Smooth muscle cell (in vitro differentiated cells): ENCODE measurements around the gene SNX8. TPM values are rescaled to one million over a fixed set of nuclear protein-coding genes. Genes with fewer than 3 reads are reported as not detected.

Experiments
- DNase-seq: peaks from one replicate; lab custom pipeline; 2025; ENCODE audit not compliant: unreplicated experiment; lab: John Stamatoyannopoulos, UW
- H2AFZ ChIP-seq: fragments of 200-600 bp; sonication (generic); 2 replicates; pipeline ENCODE4 v1.6.0; 2016; ENCODE audit warnings: antibody characterized with exemption, low read depth, mild to moderate bottlenecking
- H3F3A ChIP-seq: fragments of 200-600 bp; sonication (generic); 2 replicates; pipeline ENCODE4 v1.6.0; 2017; ENCODE audit warnings: antibody characterized with exemption, low read depth
- H3K27ac ChIP-seq: fragments of 200-600 bp; sonication (generic); 2 replicates; pipeline ENCODE4 v1.5.1; 2016; ENCODE audit warnings: low read depth, mild to moderate bottlenecking
- H3K27me3 ChIP-seq: fragments of 200-600 bp; sonication (generic); 2 replicates; pipeline ENCODE4 v1.6.1; 2016; ENCODE audit warnings: low read depth, mild to moderate bottlenecking
- H3K36me3 ChIP-seq: fragments of 200-600 bp; sonication (generic); 2 replicates; pipeline ENCODE4 v1.5.1; 2016; ENCODE audit warnings: low read depth
- H3K4me1 ChIP-seq: fragments of 200-600 bp; sonication (generic); 2 replicates; pipeline ENCODE4 v1.5.1; 2016; ENCODE audit warnings: low read depth
- H3K4me2 ChIP-seq: fragments of 200-600 bp; sonication (generic); 2 replicates; pipeline ENCODE4 v1.6.0; 2016; ENCODE audit warnings: mild to moderate bottlenecking
- H3K4me3 ChIP-seq: fragments of 200-600 bp; sonication (generic); 2 replicates; pipeline ENCODE4 v1.5.1; 2016; ENCODE audit warnings: mild to moderate bottlenecking
- H3K79me2 ChIP-seq: fragments of 200-600 bp; sonication (generic); 2 replicates; pipeline ENCODE4 v1.6.0; 2016; ENCODE audit warnings: low read depth, mild to moderate bottlenecking
- H3K9ac ChIP-seq: fragments of 200-600 bp; sonication (generic); 2 replicates; pipeline ENCODE4 v1.6.0; 2016; ENCODE audit warnings: low read depth
- H3K9me3 ChIP-seq: fragments of 200-600 bp; sonication (generic); replicated peaks from 2 replicates; pipeline ENCODE4 v1.5.1; 2016; ENCODE audit warnings: low read depth
- H4K20me1 ChIP-seq: fragments of 200-600 bp; sonication (generic); 2 replicates; pipeline ENCODE4 v1.6.0; 2016; ENCODE audit warnings: low read depth
- WGBS: methylation state at CpG from one replicate; pipeline ENCODE4 v1.1.7; 2016; ENCODE audit warnings: low lambda C conversion rate; 5-methylcytosine and 5-hydroxymethylcytosine counted together
- polyA plus RNA-seq: library from polyadenylated mRNA; unstranded; fragments of >200 nt; fragmentation: Nextera tagmentation; extraction: Ambion mirVana; gene quantifications from 2 replicates; pipeline ENCODE4 v1.2.1, GENCODE V29; 2016
- total RNA-seq: library from RNA; depleted of rRNA; stranded (reverse); fragments of >200 nt; gene quantifications from 2 replicates; pipeline ENCODE4 v1.2.3, GENCODE V29; 2014
- TF ChIP-seq, protein P1 (sequence below): fragments of 200-600 bp; sonication (generic); IDR thresholded peaks from 2 replicates; pipeline ENCODE4 v1.5.1; 2017; ENCODE audit warnings: borderline replicate concordance, mild to moderate bottlenecking, antibody characterized with exemption; ENCODE audit not compliant: insufficient read depth, poor library complexity, severe bottlenecking

Gene SNX8
- total and polyA plus RNA-seq, 2 experiments from 2014 or later: 46.9 to 49.9 TPM

DNA sequence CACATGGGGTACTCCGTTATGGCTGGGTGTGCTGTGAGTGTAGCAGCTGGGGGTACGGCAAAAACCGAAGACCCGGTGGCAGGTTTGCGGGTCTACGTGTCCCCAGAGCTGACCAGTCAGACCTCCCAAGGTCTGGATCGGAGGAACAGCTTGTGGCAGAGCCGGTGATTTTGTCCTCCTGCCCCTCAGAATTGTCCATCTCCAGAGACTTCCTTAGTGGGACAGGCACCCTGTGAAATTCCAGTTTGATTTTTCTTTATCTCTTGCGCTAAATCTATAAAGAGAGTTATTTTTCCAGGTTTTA is 41.4 kb upstream of the SNX8 start:
- 6% methylated on average over 9 of the region's 9 CpGs for WGBS
- Histone ChIP-seq H3K4me2 (peak overlapping the region; percentile 97), H3K27me3 (no peaks in the 10 kb centered on the region), H3K9ac (peak overlapping the region; percentile 98), H3K4me1 (peaks cover 16% of the 10 kb centered on the region), H3K79me2 (peaks cover 65% of the 10 kb centered on the region), H3K36me3 (no peaks in the 10 kb centered on the region), H2AFZ (no peak overlapping the region), H4K20me1 (peaks cover 57% of the 10 kb centered on the region), H3K9me3 (no peaks in the 10 kb centered on the region), H3K27ac (peak overlapping the region; percentile 79), H3K4me3 (peak overlapping the region; percentile 61), H3F3A (peaks cover 4% of the 10 kb centered on the region)
- DNase-seq: no peak
- TF ChIP-seq, protein P1, sequence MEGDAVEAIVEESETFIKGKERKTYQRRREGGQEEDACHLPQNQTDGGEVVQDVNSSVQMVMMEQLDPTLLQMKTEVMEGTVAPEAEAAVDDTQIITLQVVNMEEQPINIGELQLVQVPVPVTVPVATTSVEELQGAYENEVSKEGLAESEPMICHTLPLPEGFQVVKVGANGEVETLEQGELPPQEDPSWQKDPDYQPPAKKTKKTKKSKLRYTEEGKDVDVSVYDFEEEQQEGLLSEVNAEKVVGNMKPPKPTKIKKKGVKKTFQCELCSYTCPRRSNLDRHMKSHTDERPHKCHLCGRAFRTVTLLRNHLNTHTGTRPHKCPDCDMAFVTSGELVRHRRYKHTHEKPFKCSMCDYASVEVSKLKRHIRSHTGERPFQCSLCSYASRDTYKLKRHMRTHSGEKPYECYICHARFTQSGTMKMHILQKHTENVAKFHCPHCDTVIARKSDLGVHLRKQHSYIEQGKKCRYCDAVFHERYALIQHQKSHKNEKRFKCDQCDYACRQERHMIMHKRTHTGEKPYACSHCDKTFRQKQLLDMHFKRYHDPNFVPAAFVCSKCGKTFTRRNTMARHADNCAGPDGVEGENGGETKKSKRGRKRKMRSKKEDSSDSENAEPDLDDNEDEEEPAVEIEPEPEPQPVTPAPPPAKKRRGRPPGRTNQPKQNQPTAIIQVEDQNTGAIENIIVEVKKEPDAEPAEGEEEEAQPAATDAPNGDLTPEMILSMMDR: no peak

DNA sequence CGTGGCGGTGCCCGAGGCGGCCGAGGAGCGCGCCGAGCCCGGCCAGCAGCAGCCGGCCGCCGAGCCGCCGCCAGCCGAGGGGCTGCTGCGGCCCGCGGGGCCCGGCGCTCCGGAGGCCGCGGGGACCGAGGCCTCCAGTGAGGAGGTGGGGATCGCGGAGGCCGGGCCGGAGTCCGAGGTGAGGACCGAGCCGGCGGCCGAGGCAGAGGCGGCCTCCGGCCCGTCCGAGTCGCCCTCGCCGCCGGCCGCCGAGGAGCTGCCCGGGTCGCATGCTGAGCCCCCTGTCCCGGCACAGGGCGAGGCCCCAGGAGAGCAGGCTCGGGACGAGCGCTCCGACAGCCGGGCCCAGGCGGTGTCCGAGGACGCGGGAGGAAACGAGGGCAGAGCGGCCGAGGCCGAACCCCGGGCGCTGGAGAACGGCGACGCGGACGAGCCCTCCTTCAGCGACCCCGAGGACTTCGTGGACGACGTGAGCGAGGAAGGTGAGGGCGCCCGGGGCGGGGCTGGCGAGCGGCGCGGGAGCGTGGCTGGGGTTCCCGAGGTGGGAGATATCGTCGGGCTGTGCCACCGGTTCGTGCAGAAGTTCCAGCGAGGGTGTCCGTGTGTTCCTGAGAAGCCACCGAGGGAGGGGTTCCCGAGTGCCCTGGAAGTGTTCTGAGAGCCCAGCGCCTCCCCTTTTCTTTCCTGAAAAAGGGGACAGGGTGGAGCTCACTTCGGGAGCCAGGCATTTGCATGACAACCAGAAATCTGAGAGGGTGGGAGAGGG is 40.9 kb upstream of the SNX8 start:
- under 1% methylated on average over 55 of the region's 92 CpGs for WGBS
- Histone ChIP-seq H3K36me3 (no peaks in the 10 kb centered on the region), H3F3A (peaks cover 2% of the 10 kb centered on the region), H3K4me2 (peak overlapping the region; percentile 97), H3K27me3 (no peaks in the 10 kb centered on the region), H3K4me1 (peaks cover 16% of the 10 kb centered on the region), H3K27ac (peak overlapping the region; percentile 97), H3K9ac (peak overlapping the region; percentile 98), H3K4me3 (peak overlapping the region; percentile 61), H4K20me1 (peaks cover 52% of the 10 kb centered on the region), H3K79me2 (peaks cover 59% of the 10 kb centered on the region), H2AFZ (no peak overlapping the region), H3K9me3 (no peaks in the 10 kb centered on the region)
- TF ChIP-seq, protein P1: no peak
- no peak for DNase-seq

DNA sequence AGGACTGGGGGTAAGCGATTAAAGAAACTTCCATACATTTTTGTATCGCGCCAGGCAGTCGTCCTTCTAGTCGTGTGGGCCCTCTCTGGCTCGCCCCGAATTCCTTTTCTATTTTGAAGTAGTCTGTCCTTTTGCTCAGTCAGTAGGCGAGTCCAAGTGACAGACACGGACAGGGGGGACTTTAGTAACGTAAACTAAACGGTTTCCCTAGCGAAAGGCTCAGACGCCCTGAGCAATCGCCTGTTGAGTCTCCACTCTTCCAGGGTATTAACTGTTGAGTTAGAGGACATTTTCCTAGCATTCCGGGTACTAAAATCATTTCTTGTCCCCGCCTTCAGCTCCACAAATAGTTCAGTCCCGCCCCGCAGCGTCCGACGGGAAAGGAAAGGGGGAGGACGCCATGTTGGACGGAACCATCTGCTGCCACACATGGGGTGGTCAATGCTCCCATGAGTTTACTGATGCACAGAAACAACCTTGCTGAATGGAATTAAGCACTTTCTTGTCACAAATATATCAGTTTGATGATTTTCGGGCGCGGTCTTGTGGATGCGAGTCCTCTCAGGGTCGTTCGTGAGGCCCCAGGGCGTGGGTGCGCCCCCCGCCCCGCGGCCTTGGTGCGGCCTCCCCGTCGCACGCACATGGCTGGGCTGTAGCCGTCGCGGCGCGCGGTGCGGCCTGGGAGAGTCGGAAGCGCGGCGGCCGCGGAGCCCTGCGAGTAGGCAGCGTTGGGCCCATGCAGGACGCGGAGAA is 40.1 kb upstream of the SNX8 start, which contains the start of gene EIF3B:
EIF3B (plus strand) TSS at position 642 of the 753 bp plus-strand sequence; CDS start at position 737, 95 bp downstream.
- no peaks in the 10 kb centered on the region for H3F3A ChIP-seq
- peak within 1 kb of the TSS; percentile 61 for H3K4me3 ChIP-seq
- peaks cover 16% of the 10 kb centered on the region for H3K4me1 ChIP-seq
- TF ChIP-seq, protein P1: no peak
- H3K36me3 ChIP-seq: no peaks in the 10 kb centered on the region
- H3K79me2 ChIP-seq: peaks cover 52% of the 10 kb centered on the region
- H3K27ac ChIP-seq: peak within 1 kb of the TSS; percentile 97
- WGBS: under 1% methylated on average over 49 of the region's 55 CpGs
- no peaks in the 10 kb centered on the region for H3K27me3 ChIP-seq
- no peaks in the 10 kb centered on the region for H3K9me3 ChIP-seq
- peaks cover 44% of the 10 kb centered on the region for H4K20me1 ChIP-seq
- H3K9ac ChIP-seq: peak within 1 kb of the TSS; percentile 99
- H2AFZ ChIP-seq: peak within 1 kb of the TSS; percentile 84
- H3K4me2 ChIP-seq: peak within 1 kb of the TSS; percentile 97
- peak; percentile 96 for DNase-seq
